Epidermal melanocyte (primary cell): ENCODE data around the gene SPATA19.

ENCODE experiments used
- DNase-seq: peaks from one replicate; pipeline ENCODE4 v3.0.0; 2011; ENCODE audit warnings: low spot score; ENCODE audit not compliant: insufficient read length

Gene SPATA19

DNA sequence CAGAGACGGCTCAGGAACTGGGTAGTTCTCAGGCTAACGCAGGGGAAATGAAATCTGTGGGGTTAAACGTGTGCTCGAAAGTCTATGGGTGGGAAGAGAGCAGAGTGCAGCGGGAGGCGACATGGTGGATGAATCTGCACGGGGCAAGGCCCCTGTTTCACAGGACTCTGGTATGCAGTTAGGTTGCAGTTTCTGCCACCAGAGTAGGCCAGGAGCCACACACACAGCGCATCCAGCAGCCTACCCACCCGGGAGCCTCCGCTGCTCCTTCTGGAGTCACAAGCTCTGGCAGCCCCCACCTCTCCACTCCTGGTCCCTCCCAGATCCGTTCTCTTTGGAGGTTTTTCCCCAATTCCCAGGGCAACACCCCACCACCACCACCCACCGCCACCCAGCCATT is 27.0 kb downstream of the SPATA19 start:
- no peak for DNase-seq

DNA sequence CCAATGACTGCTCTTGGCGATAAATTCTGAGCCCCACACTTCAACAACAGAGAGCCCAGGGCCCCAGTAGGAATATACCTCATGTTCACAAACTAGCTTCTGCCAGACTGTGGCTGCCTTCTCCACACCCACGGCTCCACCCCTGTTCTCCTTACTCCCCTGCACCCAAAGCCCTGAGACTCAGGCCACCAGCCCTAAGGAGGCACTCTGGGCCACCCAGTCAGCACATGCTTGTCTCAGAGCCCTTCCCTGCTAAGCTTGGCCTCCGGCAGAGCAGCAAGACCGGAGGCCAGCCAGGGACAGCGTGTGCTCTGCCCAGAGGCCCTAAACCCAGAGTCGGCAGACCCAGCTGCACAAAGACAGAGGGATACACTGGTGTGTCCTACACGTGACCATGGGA is 27.9 kb downstream of the SPATA19 start:
- DNase-seq = no peak

GRCh38 chr11:133816146-133816870 is 29.0 kb downstream of the SPATA19 start:
- DNase-seq = no peak

- no peak for DNase-seq
These were observed 29.7 kb downstream of the SPATA19 start for GRCh38 chr11:133815636-133816035.

GRCh38 chr11:133814588-133815100 is 30.7 kb downstream of the SPATA19 start:
- DNase-seq = no peak

- no peak for DNase-seq
These were observed 33.2 kb downstream of the SPATA19 start for GRCh38 chr11:133811850-133812685.

- no peak for DNase-seq
These were observed 34.5 kb downstream of the SPATA19 start for GRCh38 chr11:133810766-133811165.

DNA sequence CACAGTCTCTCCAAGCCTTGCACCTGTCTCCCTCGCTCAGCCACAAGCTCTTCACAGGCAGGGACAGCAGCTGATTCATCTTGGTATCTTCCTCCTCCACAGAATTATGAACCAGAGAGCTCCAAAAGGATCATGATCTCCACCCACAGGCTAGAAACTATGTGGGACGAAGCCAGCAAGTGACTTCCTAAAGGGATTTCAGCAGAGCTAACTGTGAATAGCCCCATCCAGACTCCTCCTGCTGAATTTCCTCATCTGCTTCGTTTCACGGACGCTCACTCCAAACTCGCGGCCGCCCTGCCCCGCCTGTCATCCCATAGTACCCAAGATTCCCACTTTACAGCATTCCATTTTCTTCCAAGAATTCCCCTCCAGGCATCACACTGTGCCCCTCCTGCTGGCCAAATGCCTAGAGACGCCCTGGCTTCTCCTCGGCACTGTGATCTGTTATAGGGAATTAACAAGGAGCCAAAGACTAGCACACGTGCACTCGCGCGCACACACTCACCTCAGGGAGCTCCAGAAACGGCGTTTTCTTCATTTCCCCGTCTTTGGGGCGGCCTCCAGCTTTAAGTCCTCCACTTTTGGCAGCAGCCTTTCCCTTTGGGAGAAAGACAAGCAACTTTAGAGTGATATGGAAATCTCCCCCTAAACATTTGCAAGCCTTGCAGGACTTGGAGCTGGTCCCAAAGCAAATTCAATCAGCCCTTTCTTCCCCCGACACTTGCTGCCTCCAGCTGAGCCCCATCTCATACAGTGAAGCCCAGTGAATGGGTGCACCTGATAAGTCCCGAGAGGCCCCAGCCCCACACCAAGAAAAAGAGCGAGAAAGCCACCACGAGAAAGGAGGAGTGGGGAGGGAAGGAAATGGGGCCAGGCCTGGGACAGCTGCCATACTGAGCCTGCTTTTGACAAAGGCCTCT is 35.5 kb downstream of the SPATA19 start:
- DNase-seq = no peak

DNA sequence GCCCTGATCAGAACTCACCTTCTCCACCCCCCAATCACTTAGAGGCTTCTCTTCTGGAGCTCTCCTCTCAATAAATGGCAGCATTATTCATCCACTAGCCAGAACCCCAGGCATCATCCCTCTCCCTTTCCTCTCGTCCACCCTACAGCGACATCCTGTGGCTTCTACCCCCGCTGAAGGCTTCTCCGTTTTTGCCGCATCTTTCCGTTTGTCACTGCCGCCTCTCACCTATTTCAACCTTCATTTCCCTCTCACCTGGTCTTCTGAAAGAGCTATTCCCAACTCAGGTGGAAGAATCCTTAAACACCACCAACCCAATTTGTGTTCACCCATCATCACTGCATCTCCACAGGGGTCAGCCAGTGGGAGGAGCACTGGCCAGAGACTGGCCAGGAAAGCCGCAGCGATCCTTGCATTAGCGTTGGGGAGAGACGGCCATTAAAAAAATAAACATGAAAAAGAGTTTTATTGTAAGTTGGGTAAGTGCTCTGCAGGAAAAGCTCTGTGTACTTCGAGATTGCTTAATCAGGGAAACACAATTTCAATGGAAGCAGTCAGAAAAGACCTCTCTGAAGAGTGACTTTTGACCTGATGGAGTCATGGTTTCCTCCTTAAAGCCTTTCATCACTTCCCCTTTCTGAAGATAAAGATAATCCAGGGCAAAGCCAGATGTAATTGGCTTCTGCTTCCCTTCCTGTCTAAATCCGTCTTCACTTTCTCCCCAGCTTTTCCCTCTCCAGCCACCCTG is 36.7 kb downstream of the SPATA19 start:
- DNase-seq = no peak

DNA sequence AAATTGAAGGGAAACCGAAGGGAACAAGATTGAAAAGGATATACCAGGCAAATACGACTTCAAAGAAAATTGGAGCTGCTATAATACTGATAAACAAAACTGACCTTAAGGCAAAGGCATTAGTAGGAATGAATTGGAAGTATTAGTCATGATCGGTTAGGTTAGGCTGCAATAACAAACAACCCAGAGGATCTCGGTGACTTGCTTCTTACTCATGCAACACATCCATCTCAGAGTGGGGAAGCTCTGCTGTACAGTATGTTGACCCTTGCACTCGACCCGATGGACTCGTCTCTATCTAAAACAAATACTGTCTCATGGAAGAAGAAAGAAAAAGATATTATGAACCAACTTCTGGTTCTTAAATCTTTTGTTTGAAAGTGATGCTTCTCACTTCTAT is 42.3 kb downstream of the SPATA19 start:
- DNase-seq = no peak

DNA sequence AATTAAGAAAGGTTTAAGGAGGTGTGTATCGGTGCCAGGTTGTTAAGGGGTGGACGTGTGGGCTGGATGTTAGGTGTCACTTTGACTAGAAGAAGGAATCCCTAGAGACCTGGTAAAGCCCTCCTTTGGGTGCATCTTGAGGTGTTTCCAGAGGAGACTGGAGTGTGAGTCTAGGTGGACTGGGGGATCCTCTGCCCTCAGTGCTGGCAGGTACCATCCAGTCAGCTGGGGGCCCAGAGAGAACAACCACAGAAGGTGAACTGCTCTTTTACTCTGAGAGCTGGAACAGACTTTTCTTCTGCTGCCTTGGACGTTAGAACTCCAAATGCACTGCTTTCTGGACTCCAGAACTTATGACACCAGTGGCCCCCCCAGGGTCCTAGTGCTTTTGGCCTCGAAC is 44.0 kb downstream of the SPATA19 start:
- no peak for DNase-seq

DNA sequence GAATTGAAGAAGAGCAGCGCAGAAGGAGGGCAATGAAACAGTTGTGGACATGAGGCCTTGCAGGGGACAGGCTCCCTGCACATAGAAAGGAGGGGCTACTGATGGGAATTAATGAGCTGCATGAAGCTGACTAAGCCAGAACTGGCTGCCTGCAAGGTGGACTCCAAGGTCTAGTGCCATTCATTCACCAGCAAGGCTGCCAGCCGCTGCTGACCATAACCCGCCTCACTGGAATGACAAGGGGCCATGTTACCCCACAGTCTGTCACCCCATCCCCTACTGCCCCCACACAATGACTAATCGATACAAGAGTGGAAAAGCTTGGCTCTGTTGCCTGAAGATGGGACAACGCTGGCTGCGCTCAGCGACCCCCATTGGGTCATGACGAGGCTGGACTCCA is 44.6 kb downstream of the SPATA19 start:
- no peak for DNase-seq

DNA sequence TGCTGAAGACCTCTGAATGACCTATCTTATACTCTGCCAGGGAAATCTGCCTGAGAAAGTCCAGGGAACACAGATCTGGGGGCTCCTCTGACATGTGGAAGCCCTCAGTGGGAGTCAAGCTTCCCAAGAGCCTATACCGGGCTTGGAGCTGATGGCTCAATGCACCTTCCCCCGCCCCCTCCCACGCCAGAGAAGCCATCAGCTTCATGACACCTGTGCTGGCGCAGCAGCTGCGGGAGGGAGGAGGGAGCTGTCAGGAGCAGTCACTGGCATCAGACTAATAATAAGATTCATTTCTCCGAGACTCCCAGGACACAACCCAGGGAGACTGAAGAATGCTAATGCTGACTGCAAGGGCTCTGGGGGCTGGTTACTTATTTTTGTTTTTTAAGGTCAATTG is 47.8 kb downstream of the SPATA19 start:
- no peak for DNase-seq

DNA sequence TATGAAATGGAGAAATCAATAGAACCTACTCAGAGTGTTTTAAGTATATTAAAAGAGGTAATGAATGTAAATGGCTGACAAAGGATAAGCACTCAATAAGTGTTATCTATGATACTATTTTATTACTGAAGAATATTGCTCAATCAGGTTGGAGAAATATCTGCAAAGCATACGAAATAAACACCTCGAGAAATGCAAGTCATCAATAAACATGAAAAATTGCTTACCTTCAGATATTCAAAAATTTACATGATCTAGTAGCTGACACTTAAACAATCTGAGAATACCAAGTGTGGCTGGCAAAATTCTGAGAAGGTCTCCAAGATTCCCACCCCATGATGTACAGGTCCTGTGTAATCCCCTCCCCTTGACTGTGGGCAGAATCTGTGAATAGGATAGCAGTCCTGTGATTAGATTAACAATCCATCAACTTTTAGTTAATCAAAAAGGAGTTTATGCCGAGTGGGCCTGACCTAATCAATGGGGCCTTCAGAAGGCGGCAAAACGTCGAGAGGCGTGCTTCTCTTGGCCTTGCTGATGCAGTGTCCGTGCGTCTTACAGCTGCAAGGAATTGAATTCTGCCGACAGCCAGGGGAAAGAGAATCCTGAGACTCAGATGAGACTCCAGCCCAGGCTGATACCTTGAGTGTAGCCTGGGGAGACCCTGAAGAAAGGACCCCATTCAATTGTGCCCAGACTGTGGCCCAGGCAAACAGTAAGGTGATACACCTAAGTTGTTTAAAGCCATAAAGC is 49.1 kb downstream of the SPATA19 start:
- no peak for DNase-seq

DNA sequence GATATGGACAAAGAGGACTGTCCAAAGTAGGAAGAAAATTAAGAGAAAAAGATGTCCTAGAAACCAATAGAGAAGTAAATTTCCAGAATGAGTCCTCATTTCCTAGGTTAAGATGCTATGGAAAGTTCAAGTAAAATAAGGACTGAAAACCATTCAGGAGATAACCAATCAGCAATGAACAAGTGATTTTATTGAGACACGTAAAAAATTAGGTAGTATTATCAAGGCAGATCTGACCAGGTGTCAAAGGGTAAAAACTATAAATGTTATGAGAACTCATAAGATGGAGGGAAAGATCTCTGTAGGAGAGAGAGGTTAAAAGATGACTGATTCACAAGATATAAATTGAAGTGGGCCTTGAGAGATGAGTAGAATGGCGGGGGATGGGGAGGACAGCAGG is 50.2 kb downstream of the SPATA19 start:
- no peak for DNase-seq

GRCh38 chr11:133794205-133794604 is 51.1 kb downstream of the SPATA19 start:
- DNase-seq = no peak

GRCh38 chr11:133793271-133794035 is 51.9 kb downstream of the SPATA19 start:
- DNase-seq = no peak

DNA sequence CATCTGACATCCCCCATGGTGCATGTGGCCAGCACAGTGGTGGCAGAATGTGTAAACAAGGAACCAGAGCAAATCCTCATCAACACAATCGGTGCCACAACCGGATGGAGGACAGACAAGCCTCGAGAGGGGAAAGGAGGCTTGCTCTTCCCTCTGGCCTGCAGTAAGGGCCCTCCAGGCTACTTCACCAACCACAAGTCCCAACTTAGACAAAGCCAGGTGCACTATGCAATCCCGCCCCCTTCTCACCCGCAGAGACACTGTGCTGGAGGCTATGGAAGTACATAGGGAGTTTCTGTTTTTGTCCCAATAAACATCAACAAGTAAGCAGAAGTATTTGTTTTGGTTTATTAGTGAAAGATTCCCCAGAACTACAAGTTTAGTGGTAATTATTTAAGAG is 54.3 kb downstream of the SPATA19 start:
- no peak for DNase-seq
